Measurements from ENCODE around the gene NOL3. TPM values are rescaled to one million over a fixed set of nuclear protein-coding genes. Genes with fewer than 3 reads are reported as not detected.

NOL3 gene
- total RNA-seq, 6 experiments from 2014 or later: 21.5 to 44.3 (median 28.1) TPM

- no peak overlapping the region for H3K27ac ChIP-seq
- DNase-seq: no peak
- WGBS (ENCODE audit: insufficient coverage, low coverage, low lambda C conversion rate, missing lambda C conversion rate): 89% methylated on average over 3 of the region's 8 CpGs
- peaks cover 0 to 6% (median 0%) of the 10 kb centered on the region in 4 donors for H3K36me3 ChIP-seq
- no peak for ATAC-seq
- H3K4me1 ChIP-seq: peaks cover 0 to 14% (median 0%) of the 10 kb centered on the region in 4 donors
- no peak overlapping the region for H3K4me3 ChIP-seq
- H3K27me3 ChIP-seq: no peaks in the 10 kb centered on the region
- intact Hi-C loops (cut with DNase I): no loop called here
- H3K9me3 ChIP-seq: no peaks in the 10 kb centered on the region
- no peak for TF ChIP-seq POLR2A (IDR thresholded peaks at IDR 0.05)
- no peak for TF ChIP-seq CTCF (IDR thresholded peaks at IDR 0.05)
Observed at GRCh38 chr16:67206129-67206837, 35.9 kb downstream of the NOL3 start.

GRCh38 chr16:67206838-67207248 lies 36.5 kb downstream of the NOL3 start:
- H3K4me3 ChIP-seq: no peak overlapping the region
- TF ChIP-seq CTCF (IDR thresholded peaks at IDR 0.05) (no peak), POLR2A (IDR thresholded peaks at IDR 0.05) (no peak)
- 100% methylated on average over 1 of the region's 3 CpGs for WGBS (ENCODE audit: insufficient coverage, low coverage, low lambda C conversion rate, missing lambda C conversion rate)
- H3K4me1 ChIP-seq: peaks cover 0 to 14% (median 0%) of the 10 kb centered on the region in 4 donors
- H3K36me3 ChIP-seq: peaks cover 0 to 6% (median 0%) of the 10 kb centered on the region in 4 donors
- no peak for DNase-seq
- no peak overlapping the region for H3K27ac ChIP-seq
- no peak for ATAC-seq
- H3K9me3 ChIP-seq: no peaks in the 10 kb centered on the region
- intact Hi-C loops (cut with DNase I): no loop called here
- no peaks in the 10 kb centered on the region for H3K27me3 ChIP-seq

GRCh38 chr16:67207249-67208091 lies 37.1 kb downstream of the NOL3 start:
- WGBS (ENCODE audit: insufficient coverage, low coverage, low lambda C conversion rate, missing lambda C conversion rate): 80% methylated on average over 1 of the region's 21 CpGs
- Histone ChIP-seq H3K4me3 (no peak overlapping the region), H3K36me3 (peaks cover 0 to 3% (median 0%) of the 10 kb centered on the region in 4 donors), H3K4me1 (peaks cover 0 to 14% (median 0%) of the 10 kb centered on the region in 4 donors), H3K27ac (no peak overlapping the region), H3K27me3 (no peaks in the 10 kb centered on the region), H3K9me3 (no peaks in the 10 kb centered on the region)
- ATAC-seq (no peak), DNase-seq (no peak)
- TF ChIP-seq POLR2A (IDR thresholded peaks at IDR 0.05) (no peak), CTCF (IDR thresholded peaks at IDR 0.05) (no peak)
- intact Hi-C loops (cut with DNase I): no loop called here

GRCh38 chr16:67208154-67208896 lies 38.0 kb downstream of the NOL3 start:
- Histone ChIP-seq H3K9me3 (no peaks in the 10 kb centered on the region), H3K27me3 (no peaks in the 10 kb centered on the region), H3K36me3 (no peaks in the 10 kb centered on the region), H3K4me3 (no peak overlapping the region), H3K27ac (no peak overlapping the region), H3K4me1 (peaks cover 0 to 15% (median 0%) of the 10 kb centered on the region in 4 donors)
- intact Hi-C loops (cut with DNase I): no loop called here
- no CpG with 5 or more reads among the region's 11 CpGs for WGBS (ENCODE audit: insufficient coverage, low coverage, low lambda C conversion rate, missing lambda C conversion rate)
- DNase-seq: no peak
- no peak for ATAC-seq
- TF ChIP-seq CTCF (IDR thresholded peaks at IDR 0.05) (no peak), POLR2A (IDR thresholded peaks at IDR 0.05) (no peak)

Data from right lobe of liver (tissue), 6 donors.